GM12892 (cell line): Measurements from ENCODE around the gene MCM3AP.

ENCODE experiments used
- POLR2A ChIP-seq: IDR thresholded peaks from 2 replicates; pipeline ENCODE4 v1.6.1; 2011; ENCODE audit warnings: low read depth, low read length, control low read depth
- POLR2AphosphoS5 ChIP-seq: IDR thresholded peaks from 2 replicates; pipeline ENCODE4 v1.6.1; 2011; ENCODE audit warnings: low read depth, low read length, control low read depth
- TAF1 ChIP-seq: IDR thresholded peaks from 2 replicates; pipeline ENCODE4 v1.6.1; 2011; ENCODE audit warnings: low read depth, mild to moderate bottlenecking, control low read depth, low read length, borderline replicate concordance

DNA sequence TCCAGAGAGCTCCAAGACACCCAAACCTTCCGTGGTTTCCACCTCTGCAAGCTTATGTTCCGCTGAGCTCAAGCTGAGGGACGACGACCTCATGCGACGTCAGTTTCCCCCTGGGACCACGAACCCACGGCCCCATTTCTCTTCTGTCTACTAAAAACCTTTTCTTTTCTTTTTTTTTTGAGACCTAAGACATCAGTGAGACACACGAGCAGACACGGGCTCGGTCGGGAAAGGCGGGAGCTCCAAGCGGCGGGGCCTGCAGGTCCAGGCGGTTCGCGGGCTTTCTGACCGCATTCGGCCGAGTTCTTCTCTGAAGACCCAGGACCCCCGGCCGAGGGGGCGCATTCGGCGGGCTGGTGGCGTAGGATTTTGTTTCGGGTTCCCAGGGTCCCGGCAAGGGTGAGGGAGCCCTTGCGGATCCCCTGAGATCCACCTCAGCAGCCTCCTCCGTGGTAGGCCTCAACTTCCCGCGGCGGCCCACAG, 37.9 kb upstream of the MCM3AP start:
- TF ChIP-seq POLR2AphosphoS5 (no peak), TAF1 (no peak), POLR2A (no peak; the same call in 1 of the 2 replicates)
